BJ (cell line): Measurements from ENCODE around the gene TBC1D8. TPM values are rescaled to one million over a fixed set of nuclear protein-coding genes. Genes with fewer than 3 reads are reported as not detected.

Experiments used
- CTCF ChIA-PET: fragments of 350-600 bp; formaldehyde crosslinking; extraction: SDS; loops from one replicate; lab custom pipeline; 2021; ENCODE audit warnings: antibody characterized with exemption, inconsistent platforms; lab: Yijun Ruan, JAX
- POLR2A ChIA-PET: fragments of 300-600 bp; sonication (Branson Sonifier 250); formaldehyde crosslinking; extraction: SDS; loops from one replicate; lab custom pipeline; 2021; ENCODE audit warnings: antibody characterized with exemption; lab: Charles Lee
- DNase-seq: peaks from one replicate; pipeline ENCODE4 v3.0.0-alpha.2; 2011; ENCODE audit warnings: low read depth
- H3K27me3 ChIP-seq: 2 replicates; pipeline ENCODE4 v1.6.0; 2011; ENCODE audit warnings: low read length; ENCODE audit not compliant: control insufficient read depth, insufficient read depth
- H3K36me3 ChIP-seq: 2 replicates; pipeline ENCODE4 v1.5.1; 2011; ENCODE audit warnings: low read length; ENCODE audit not compliant: control insufficient read depth, insufficient read depth
- H3K4me3 ChIP-seq: 2 replicates; pipeline ENCODE4 v1.5.1; 2011; ENCODE audit warnings: low read depth, mild to moderate bottlenecking, control low read depth, low read length
- polyA plus RNA-seq: library from polyadenylated mRNA; depleted of rRNA; stranded (reverse); fragments of >200 nt; gene quantifications from 2 replicates; pipeline ENCODE4 v1.2.3, GENCODE V29; 2011
- TF ChIP-seq, protein P1 (sequence below): IDR thresholded peaks from 2 replicates; pipeline ENCODE4 v1.5.1; 2011; ENCODE audit warnings: low read depth, mild to moderate bottlenecking, control low read depth, inconsistent platforms, low read length, moderate library complexity; ENCODE audit not compliant: insufficient read depth

Gene TBC1D8
- polyA plus RNA-seq, 1 experiment, result 8.8 TPM

GRCh38 chr2:101162561-101163330 is 11.6 kb upstream of the TBC1D8 start:
- TF ChIP-seq, protein P1, sequence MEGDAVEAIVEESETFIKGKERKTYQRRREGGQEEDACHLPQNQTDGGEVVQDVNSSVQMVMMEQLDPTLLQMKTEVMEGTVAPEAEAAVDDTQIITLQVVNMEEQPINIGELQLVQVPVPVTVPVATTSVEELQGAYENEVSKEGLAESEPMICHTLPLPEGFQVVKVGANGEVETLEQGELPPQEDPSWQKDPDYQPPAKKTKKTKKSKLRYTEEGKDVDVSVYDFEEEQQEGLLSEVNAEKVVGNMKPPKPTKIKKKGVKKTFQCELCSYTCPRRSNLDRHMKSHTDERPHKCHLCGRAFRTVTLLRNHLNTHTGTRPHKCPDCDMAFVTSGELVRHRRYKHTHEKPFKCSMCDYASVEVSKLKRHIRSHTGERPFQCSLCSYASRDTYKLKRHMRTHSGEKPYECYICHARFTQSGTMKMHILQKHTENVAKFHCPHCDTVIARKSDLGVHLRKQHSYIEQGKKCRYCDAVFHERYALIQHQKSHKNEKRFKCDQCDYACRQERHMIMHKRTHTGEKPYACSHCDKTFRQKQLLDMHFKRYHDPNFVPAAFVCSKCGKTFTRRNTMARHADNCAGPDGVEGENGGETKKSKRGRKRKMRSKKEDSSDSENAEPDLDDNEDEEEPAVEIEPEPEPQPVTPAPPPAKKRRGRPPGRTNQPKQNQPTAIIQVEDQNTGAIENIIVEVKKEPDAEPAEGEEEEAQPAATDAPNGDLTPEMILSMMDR, result no peak
- H3K36me3 ChIP-seq, result no peaks in the 10 kb centered on the region
- H3K27me3 ChIP-seq, result peaks cover 1% of the 10 kb centered on the region; the same call in 1 of the 2 replicates
- DNase-seq, result no peak
- no peak overlapping the region for H3K4me3 ChIP-seq
- ChIA-PET POLR2A (no interaction called here), CTCF (interaction anchor here (1.1 to 1.4 kb wide), 3 partner anchors 10 to 19 kb away, joined by 4 to 6 read pairs (median 4); no protein-coding TSS in a partner anchor)

- DNase-seq, result no peak
- Histone ChIP-seq H3K4me3 (no peak overlapping the region), H3K27me3 (peaks cover 1% of the 10 kb centered on the region; the same call in 1 of the 2 replicates), H3K36me3 (no peaks in the 10 kb centered on the region)
- ChIA-PET POLR2A (no interaction called here), CTCF (interaction anchor here (0.6 to 1.6 kb wide), 4 partner anchors 9 to 193 kb away, joined by 3 to 6 read pairs (median 5); no protein-coding TSS in a partner anchor)
- TF ChIP-seq, protein P1, result no peak
Observed at GRCh38 chr2:101161658-101162057, 10.5 kb upstream of the TBC1D8 start.

GRCh38 chr2:101160454-101160853 is 9.3 kb upstream of the TBC1D8 start:
- H3K27me3 ChIP-seq, result no peaks in the 10 kb centered on the region; the same call in 1 of the 2 replicates
- TF ChIP-seq, protein P1, result no peak
- no peak overlapping the region for H3K4me3 ChIP-seq
- CTCF ChIA-PET, result interaction anchor here (0.6 to 1.6 kb wide), 2 partner anchors 17 to 124 kb away, joined by 3 to 6 read pairs; no protein-coding TSS in a partner anchor
- DNase-seq, result peak; percentile 9
- POLR2A ChIA-PET, result no interaction called here
- H3K36me3 ChIP-seq, result no peaks in the 10 kb centered on the region

DNA sequence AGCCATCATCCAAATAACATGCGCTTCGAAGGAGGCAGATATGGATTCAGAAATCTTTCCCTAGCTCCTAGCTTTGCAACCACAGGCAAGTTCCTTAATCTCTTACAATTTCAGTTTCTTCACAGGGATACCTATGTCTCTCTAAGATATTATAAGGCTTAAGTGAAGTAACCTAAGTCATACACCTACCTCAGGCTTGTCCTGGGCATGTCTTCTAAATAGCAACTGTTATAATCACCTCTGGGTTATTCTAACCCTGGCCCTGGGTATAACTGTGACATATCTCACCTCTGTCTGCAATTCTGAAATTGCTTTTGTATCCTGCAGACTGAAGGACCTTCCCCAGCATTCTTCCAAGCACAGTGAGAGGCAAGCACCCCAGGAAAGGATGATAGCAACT is 8.3 kb upstream of the TBC1D8 start:
- POLR2A ChIA-PET, result no interaction called here
- DNase-seq, result no peak
- Histone ChIP-seq H3K4me3 (no peak overlapping the region), H3K27me3 (no peaks in the 10 kb centered on the region; the same call in 1 of the 2 replicates), H3K36me3 (no peaks in the 10 kb centered on the region)
- CTCF ChIA-PET, result interaction anchor here (1.0 to 2.4 kb wide), 3 partner anchors 14 to 122 kb away, joined by 3 to 7 read pairs (median 4); no protein-coding TSS in a partner anchor
- TF ChIP-seq, protein P1, result no peak

DNA sequence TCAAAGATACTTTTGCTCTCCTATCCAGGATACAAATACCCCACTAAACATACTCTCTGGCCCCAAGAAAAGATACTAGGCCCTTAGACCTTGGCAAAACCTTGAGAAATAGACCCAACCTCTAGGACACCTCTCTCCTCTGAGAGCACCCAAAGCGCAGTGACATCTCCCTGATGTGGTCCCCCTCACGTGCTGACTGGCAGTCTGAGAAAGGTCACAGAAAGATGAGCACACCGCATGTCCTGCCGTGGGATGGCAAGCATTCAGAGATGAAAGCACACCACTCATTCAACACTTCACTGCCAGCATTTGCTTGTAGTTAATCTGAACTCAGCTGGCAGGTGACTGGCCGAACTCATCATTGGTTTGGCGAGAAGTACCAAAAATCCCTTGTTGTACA is 6.1 kb upstream of the TBC1D8 start:
- no peak for DNase-seq
- TF ChIP-seq, protein P1, result no peak
- ChIA-PET POLR2A (no interaction called here), CTCF (interaction anchor here (1.2 to 2.4 kb wide), 2 partner anchors 31 to 120 kb away, joined by 3 to 7 read pairs; no protein-coding TSS in a partner anchor)
- Histone ChIP-seq H3K4me3 (no peak overlapping the region), H3K36me3 (no peaks in the 10 kb centered on the region), H3K27me3 (no peaks in the 10 kb centered on the region; the same call in 1 of the 2 replicates)
